Body of pancreas (tissue), 4 donors: ENCODE data around the gene SAMD8. TPM values are rescaled to one million over a fixed set of nuclear protein-coding genes. Genes with fewer than 3 reads are reported as not detected.

Experiments
- ATAC-seq: fragments of 150-250 bp; one replicate; pipeline ENCODE4 v1.9.1; 2016
- DNase-seq, 4 donors: peaks; one replicate each; pipeline ENCODE4 v3.0.0-alpha.2; 2019
- H3K27ac ChIP-seq, 4 donors: fragments of 200-600 bp; sonication (generic); 1 replicate in 3 of 4; 2 replicates in 1 of 4; pipeline versions ENCODE4 v1.5.1 to v1.6.1; 2016 to 2019; ENCODE audit warnings: mild to moderate bottlenecking in 1 of 4, mixed read lengths in 1 of 4, moderate library complexity in 1 of 4
- H3K27me3 ChIP-seq, 2 donors: fragments of 200-600 bp; sonication (generic); one replicate each; pipeline ENCODE4 v1.6.0; 2016; ENCODE audit warnings: mild to moderate bottlenecking in 1 of 2
- H3K36me3 ChIP-seq, 2 donors: fragments of 200-600 bp; sonication (generic); replicated peaks in 1 of 2; 2 replicates each; pipeline ENCODE4 v1.5.1; 2016; ENCODE audit warnings: low read depth in 2 of 2; ENCODE audit not compliant: insufficient read depth in 1 of 2
- H3K4me1 ChIP-seq: fragments of 200-600 bp; sonication (generic); one replicate; pipeline ENCODE4 v1.6.0; 2016
- H3K4me3 ChIP-seq, 2 donors: fragments of 200-600 bp; sonication (generic); 1 replicate in 1 of 2; 2 replicates in 1 of 2; pipeline ENCODE4 v1.5.1; 2016 to 2019
- H3K9me3 ChIP-seq, 3 donors: fragments of 200-600 bp; sonication (generic); 1 replicate in 2 of 3; 2 replicates in 1 of 3; pipeline ENCODE4 v1.5.1; 2016
- POLR2A ChIP-seq, 3 donors: fragments of 450-650 bp; IDR thresholded peaks; one replicate each; pipeline ENCODE4 v1.6.1; 2016; ENCODE audit warnings: antibody characterized with exemption in 3 of 3, mild to moderate bottlenecking in 2 of 3
- WGBS, 2 donors: methylation state at CpG; one replicate each; pipeline ENCODE4 v1.1.5; 2017; 5-methylcytosine and 5-hydroxymethylcytosine counted together
- intact Hi-C: fragments of 100-400 bp; cut with DNase I; formaldehyde crosslinking; loops from one replicate; pipeline ENCODE4 v1.15.1; 2023
- total RNA-seq, 2 donors: library from RNA; depleted of rRNA; stranded (reverse); fragments of >200 nt; gene quantifications; one replicate each; pipeline ENCODE4 v1.1.0, GENCODE V29; 2016
- TF ChIP-seq, protein P1 (sequence below), 7 experiments: fragments of 450-650 bp in 4 of 7; fragments of 200-600 bp in 3 of 7; sonication (generic) in 3 of 7; IDR thresholded peaks; one replicate each; pipeline ENCODE4 v1.5.1; 2016 to 2019; ENCODE audit warnings: antibody characterized with exemption in 7 of 7

The SAMD8 gene
- total RNA-seq, 2 donors from 2014 or later = 16.1 to 18.5 TPM

DNA sequence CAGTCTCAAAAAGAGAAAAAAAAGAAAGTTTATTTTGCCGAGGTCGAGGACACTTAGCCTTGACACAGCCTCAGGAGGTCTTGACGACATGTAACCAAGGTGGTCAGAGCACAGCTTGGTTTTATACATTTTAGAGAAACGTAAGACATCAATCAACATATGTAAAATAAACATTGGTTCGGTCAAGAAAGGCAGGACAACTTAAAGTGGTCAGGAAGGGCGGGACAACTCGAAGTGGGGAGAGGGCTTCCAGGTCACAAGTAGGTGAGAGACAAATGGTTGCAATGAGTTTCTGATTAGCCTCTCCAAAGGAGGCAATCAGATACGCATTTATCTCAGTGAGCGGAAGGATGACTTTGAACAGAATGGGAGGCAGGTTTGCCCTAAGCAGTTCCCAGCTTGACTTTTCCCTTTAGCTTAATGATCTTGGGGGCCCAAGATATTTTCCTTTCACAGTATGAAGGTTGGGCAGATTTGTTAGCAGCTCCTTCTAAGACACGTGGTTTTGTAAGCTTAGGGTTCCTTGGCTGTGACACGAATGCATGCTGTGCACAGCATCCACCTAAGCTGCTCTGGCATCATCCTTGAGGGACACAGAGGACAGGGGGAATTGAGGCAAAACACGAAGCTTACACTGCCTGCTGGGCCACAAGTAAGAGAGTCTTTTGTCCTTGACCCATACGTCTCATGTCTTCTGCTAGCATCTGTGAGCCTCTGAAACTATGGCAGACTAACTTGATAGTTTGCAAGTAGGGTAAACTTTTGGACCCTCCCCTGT, 95.8 kb downstream of the SAMD8 start:
- no peak overlapping the region for H3K4me3 ChIP-seq
- DNase-seq (no peak), ATAC-seq (no peak)
- TF ChIP-seq, protein P1, sequence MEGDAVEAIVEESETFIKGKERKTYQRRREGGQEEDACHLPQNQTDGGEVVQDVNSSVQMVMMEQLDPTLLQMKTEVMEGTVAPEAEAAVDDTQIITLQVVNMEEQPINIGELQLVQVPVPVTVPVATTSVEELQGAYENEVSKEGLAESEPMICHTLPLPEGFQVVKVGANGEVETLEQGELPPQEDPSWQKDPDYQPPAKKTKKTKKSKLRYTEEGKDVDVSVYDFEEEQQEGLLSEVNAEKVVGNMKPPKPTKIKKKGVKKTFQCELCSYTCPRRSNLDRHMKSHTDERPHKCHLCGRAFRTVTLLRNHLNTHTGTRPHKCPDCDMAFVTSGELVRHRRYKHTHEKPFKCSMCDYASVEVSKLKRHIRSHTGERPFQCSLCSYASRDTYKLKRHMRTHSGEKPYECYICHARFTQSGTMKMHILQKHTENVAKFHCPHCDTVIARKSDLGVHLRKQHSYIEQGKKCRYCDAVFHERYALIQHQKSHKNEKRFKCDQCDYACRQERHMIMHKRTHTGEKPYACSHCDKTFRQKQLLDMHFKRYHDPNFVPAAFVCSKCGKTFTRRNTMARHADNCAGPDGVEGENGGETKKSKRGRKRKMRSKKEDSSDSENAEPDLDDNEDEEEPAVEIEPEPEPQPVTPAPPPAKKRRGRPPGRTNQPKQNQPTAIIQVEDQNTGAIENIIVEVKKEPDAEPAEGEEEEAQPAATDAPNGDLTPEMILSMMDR (IDR thresholded peaks at IDR 0.05) = no peak
- TF ChIP-seq POLR2A (IDR thresholded peaks at IDR 0.05) = no peak
- no peak overlapping the region for H3K27ac ChIP-seq
- intact Hi-C loops = no loop called here
- no peaks in the 10 kb centered on the region for H3K27me3 ChIP-seq
- peaks cover 15% of the 10 kb centered on the region for H3K4me1 ChIP-seq
- H3K9me3 ChIP-seq = no peaks in the 10 kb centered on the region
- 70 to 73% methylated on average over 13 of the region's 13 CpGs for WGBS, 2 donors
- no peaks in the 10 kb centered on the region for H3K36me3 ChIP-seq

DNA sequence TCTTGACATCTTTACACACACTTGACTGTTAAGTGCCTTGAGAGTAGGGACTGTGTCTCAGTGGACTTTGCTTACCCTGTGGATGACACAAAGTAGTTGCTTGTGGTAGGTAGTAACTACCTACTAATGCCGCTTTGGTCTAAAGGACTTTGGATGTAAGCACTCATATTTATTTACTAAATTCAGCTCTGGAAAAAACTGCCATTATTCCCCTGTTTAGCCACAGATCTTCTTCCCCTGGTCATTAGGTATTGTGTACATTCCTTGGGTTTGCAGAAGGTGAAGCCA, 96.3 kb downstream of the SAMD8 start:
- Histone ChIP-seq H3K27ac (no peak overlapping the region), H3K4me1 (peaks cover 21% of the 10 kb centered on the region), H3K9me3 (no peaks in the 10 kb centered on the region), H3K27me3 (no peaks in the 10 kb centered on the region), H3K36me3 (no peaks in the 10 kb centered on the region), H3K4me3 (no peak overlapping the region)
- 100% methylated on average over 1 of the region's 1 CpG; no CpG with 5 or more reads in 1 of the 2 donors for WGBS, 2 donors
- intact Hi-C loops = no loop called here
- DNase-seq = no peak
- no peak for TF ChIP-seq POLR2A (IDR thresholded peaks at IDR 0.05)
- TF ChIP-seq, protein P1 (IDR thresholded peaks at IDR 0.05) = no peak
- ATAC-seq = no peak

DNA sequence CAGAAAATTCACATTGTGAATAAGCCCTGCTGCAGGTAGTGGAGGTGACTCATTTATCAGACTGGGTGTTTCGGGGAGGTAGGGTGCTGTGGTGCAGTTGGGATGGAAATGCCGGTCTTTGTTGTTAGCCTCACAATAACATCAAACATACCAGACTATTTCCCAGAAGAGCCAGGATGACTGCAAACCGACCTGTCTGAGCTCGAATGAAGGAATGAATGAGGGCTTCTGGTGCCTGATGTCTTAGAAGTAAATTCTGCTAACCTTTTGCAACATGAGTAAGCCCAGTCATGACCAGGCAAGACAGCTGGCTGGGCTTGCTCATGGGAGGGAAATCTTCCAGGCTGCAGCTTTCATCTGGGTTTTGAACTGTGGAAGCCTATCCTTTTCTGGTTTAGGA, 96.7 kb downstream of the SAMD8 start:
- no peak for TF ChIP-seq POLR2A (IDR thresholded peaks at IDR 0.05)
- TF ChIP-seq, protein P1 (IDR thresholded peaks at IDR 0.05) = no peak
- intact Hi-C loops = no loop called here
- Histone ChIP-seq H3K4me1 (peaks cover 25% of the 10 kb centered on the region), H3K27ac (no peak overlapping the region), H3K36me3 (no peaks in the 10 kb centered on the region), H3K9me3 (no peaks in the 10 kb centered on the region), H3K4me3 (no peak overlapping the region), H3K27me3 (no peaks in the 10 kb centered on the region)
- DNase-seq (no peak), ATAC-seq (no peak)
- 79 to 84% methylated on average over 4 of the region's 4 CpGs for WGBS, 2 donors

DNA sequence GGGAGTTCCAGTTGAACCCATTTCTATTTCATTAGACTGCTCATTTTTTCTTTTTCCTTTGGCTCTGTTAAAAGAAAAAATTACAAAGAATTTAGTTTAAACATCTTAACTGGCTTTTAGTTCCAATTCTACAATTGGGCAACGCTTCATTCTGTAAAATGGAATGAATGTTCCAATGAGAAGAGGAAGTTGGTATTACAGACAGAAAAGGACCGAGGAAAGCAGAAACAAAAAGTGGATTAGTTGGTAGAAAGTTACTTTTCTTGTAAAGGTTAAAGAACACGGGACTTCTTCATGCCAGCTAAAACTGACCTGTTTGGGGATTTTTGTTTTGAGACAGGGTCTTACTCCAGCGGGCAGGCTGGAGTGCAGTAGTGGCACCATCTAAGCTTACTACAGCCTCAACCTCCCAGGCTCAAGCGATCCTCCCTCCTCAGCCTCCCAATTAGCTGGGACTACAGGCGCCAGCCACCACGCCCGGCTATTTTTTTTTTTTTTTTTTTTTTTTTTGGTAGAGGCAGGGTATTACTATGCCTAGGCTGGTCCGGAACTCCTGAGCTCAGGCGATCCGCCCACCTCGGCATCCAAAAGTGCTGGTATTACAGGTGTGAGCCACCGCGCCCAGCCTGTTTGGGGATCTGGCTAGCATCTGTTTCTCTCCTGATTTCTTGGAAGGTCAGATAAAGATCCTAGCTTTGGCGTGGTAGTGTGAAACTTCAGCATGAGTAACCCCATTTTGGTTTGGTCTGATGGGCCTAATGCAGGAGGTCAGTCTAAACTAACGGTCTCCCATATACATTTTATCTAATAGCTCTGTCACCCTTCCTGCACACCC, 97.8 kb downstream of the SAMD8 start:
- DNase-seq (no peak), ATAC-seq (no peak)
- Histone ChIP-seq H3K27ac (peak overlapping the region; percentile 95 to 100 (median 99)), H3K36me3 (peaks cover 0 to 7% of the 10 kb centered on the region in 2 donors), H3K27me3 (no peaks in the 10 kb centered on the region), H3K4me3 (peak overlapping the region; percentile 73 to 90), H3K4me1 (peaks cover 25% of the 10 kb centered on the region), H3K9me3 (no peaks in the 10 kb centered on the region)
- intact Hi-C loops = no loop called here
- 75 to 76% methylated on average over 14 to 16 of the region's 16 CpGs for WGBS, 2 donors
- no peak for TF ChIP-seq POLR2A (IDR thresholded peaks at IDR 0.05)
- TF ChIP-seq, protein P1 (IDR thresholded peaks at IDR 0.05) = no peak
